NCI-H187 (cell line): Measurements from ENCODE around the gene SULT1B1.
"Not testable (repeated sequence)": the region's sequence is repeated elsewhere in the genome, so short reads cannot be mapped to it uniquely, and the experiment has no call there.

Experiments used
- DNase-seq, 2 experiments: peaks; one replicate each; lab custom pipeline; 2025; lab: John Stamatoyannopoulos, UW

SULT1B1 gene

DNA sequence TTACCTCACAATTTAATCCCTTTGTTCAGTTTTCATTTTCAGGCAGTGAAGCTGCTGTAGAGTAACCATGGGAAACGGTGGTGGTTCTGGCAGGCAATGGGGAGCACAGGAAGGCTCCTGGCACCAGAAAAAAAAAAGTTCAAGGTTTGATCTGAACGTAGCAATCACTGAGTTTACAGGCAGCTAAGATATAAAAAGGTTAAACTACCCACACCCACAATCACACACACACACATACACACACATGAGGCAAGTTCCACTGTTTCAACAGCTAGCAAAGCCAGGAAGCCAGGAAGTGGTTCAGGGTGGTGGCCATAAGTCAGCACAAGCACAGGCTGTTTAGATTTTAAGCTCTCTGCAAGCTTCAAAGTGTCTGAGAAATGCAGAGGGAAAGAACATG is at the start of gene SULT1B1:
SULT1B1 (minus strand) TSS at position 166 of the 400 bp plus-strand sequence. CDS start 5,403 bp downstream, outside the sequence.
- no peak for DNase-seq

DNA sequence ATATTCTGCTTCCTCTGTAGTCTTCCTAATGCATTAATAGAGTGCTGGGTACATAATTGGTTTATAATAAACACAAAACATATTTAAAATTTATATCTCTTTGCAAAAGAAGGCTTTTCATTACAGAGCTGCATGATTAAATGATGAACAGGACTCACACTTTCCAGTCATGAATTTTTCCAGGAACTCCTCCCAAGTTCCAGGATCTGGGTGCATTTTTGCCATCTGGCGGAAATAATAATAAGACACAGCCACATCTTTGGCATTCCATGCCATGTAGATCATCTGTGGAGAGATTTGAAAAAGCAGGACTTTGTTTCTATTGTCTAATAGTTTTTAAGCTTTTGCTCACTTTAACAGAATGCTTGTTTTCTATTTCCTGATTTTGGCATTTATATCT is 40.2 kb upstream of the SULT1B1 start:
- DNase-seq, result no peak

DNA sequence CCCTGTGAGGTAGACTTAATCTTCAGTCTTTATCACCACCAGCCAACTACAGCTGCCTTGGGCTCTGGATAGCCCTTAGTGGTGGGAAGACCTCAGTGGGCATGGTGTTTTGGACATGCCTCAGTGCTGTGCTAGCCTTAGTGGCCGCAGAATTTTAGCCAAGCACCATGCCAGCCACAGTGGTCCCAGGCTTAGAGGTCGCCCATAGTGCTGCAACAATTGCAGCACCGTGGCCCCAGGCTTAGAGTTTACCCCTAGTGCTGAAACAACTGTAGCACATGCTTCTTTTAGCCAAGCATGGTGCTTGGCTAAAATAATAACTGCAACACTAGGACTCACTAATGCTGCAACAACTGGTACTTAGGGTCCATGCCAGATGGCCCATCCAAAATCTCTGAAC is 38.9 kb upstream of the SULT1B1 start:
- DNase-seq, result no peak

DNA sequence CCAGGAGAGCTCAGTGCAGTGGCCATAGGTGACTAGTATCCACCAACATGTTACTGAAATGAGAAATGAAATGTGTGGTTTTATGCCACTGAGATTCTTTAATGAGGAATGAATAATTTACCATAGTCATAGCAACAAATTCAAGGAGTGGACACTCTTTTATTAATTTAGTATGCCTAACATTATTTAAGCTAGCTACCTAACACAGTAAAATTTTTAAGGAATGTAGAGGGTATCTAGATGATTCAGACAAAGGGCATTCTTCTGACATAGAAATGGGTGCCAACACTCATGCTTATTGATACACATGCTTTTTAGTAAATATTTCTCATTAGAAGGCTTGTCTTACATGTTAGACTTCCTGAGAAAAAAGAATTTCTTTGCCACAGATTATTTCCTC is 33.3 kb upstream of the SULT1B1 start:
- no peak for DNase-seq

DNA sequence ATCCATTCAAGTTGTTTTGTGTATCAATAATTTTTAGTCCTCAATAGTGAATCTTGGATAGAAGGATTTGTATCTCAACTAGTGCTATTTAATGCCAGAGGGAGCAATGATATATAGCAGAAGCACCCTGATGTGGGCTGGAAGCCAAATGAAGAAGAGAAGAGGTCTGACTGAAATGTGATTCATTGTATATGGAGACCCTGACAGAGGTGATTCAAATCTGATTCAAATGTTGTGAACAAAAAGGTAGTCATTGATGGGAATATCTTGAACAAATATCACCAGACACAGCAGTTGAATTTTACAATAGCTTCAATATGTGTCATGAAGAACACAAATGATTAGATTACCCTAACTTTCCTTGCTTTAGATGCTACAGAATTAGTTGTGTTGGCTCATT is 27.5 kb upstream of the SULT1B1 start:
- DNase-seq, result no peak

DNA sequence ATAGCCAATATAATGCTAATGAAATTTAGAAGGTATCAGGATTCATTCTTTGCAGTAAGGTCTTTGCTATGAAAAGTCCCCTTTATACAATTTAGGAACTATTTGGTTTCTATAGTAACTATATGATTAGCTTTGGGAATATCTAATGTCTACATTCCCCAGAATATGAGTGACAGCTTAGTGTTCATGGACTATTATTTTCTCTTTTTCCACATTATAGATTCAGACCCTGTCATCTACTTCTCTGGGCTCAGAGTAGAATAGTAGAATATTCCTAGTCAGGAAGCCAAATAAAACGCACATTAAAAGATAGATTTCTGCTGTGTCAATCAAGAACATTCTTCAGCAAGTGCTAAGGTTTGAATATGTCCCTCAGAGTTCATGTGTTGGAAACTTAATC is 26.1 kb upstream of the SULT1B1 start:
- DNase-seq, result no peak

DNA sequence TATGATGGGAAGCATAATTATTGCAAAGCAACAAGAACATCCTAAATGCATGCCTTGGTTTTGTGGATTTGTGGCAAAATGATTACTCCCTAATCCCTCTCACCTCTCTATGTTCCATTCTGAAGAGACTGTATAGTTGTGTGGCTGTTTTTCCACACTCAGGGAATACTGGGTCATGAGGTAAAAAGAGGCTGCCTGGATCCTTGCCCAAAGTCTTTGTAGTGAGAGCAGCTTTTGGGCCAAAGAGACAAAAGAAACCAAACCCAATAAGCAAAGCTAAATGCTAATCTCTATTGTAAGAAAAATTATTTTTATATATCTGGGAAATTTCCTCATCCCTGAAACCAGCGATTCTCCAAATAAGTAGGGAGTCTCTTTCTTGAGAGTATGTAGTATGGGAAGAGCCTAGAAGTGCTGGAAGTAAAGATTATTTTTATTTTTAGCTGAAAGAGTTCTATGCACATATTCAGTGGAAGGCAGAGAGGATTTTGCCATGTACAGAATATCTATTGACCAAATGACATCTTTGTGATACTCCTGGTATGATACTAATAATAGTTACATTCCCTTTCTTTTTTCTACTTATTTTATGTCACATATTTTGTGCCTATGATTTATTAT is 24.9 kb upstream of the SULT1B1 start:
- DNase-seq, result no peak

DNA sequence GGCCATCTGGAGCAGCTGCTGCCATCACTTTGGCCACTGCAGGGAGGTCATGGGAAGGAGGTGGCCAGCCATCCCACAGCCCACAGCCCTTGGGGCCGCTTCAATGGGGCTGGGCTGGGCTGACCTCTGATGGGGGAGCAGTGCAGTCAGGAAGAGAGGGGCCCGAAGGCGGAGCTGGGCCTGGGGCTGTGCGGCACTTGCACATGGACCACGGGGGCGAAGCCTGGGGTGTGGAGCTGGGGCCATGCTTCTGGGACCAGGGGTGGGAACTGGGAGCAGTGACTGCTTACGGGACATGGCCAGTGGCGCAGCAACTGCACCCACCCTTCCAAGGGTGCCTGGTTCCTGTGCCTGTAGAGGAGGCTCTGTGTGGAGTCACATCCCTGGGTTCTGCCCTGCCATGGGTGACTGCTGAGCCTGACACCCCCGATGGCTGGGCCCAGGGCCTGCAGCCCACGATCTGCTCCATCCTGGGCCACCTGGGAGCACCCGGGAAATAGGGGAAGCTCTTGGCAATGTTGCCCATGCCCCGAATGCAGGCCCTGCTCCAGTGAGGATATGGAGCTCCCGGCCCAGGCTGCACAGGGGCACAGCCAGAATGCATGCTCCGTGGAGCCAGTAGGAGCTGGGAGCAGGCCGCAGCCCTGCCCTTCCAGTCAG is 22.4 kb upstream of the SULT1B1 start:
- DNase-seq, result no peak

DNA sequence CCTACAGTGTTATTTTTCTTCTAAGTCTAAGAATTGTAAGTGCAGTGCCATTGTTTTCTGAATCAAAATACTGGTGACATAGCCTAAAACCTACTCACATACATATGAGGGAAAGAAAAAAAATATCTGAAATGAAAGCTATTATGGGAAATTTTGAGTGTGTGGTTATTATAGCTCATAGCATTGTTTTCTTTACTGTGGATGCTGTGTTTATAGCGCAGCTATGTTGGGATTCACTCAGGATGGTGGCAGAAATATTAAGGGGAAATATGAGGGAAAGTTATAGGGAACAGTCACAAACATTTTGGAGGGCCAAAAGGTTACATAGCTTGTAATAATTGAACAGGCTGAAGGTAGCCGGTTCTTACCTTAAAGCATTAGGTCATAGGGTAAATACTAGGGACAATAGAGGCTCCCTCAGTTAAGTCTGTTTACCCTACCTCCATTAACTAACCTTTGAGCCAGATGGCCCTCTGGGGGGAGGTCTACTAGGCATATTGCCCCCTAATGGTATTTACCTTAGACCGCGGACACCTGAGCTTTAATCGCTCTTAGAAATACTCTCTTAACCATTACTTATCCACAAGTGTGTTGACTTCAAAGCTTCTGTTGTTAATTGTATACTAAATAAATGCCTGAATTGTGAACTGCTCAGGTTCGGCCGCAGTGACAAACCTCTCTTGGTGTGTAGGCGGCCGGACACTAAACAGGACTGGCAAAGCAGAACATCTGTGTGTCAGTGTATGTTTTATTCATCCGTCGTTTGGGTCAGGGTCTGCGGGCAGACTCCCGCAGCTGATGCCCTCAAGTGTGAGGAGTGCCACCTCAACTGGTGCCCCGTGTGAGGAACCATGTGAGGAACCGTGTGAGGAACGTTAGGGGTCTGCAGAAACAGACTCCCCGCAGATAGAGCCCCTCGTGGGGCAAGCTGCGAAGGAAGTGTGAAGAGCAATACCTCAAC is 21.3 kb upstream of the SULT1B1 start:
- no peak for DNase-seq

DNA sequence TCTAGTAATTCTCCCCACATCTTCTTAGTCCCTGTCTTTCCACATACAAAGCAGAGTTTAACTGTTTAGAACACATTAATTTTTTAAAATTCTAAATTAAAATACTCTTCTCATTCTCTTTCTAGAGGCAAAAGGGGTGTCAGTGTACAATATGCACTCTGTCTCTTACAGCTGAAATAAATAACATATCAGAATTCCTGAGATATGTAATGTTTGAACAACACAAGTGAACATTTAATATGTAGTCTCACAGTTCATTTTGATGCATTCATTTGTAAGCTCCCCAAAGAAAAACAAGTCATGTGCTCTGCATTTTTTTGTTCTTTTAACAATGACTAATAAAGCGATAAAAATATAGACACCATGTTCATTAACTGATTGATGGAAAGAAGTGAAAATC is 19.7 kb upstream of the SULT1B1 start:
- no peak for DNase-seq

DNA sequence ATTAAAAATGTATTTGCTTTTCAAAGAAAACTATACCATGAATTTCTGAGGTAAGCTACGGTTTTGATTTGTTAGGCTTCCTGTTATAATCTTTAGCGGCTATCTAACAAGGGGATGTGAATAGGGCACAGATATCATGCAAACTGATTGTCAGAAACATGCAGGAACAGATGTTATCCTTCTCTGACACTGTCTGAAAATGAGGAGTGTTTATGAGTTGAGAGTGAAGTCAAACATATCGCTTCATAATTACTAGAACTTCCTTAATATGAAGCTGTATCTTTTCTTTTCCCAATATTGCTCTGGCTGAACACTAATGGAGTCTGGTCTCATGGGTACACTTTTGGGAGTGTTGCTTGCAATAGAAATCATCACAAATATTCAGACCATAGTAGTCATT is 16.3 kb upstream of the SULT1B1 start:
- no peak for DNase-seq

DNA sequence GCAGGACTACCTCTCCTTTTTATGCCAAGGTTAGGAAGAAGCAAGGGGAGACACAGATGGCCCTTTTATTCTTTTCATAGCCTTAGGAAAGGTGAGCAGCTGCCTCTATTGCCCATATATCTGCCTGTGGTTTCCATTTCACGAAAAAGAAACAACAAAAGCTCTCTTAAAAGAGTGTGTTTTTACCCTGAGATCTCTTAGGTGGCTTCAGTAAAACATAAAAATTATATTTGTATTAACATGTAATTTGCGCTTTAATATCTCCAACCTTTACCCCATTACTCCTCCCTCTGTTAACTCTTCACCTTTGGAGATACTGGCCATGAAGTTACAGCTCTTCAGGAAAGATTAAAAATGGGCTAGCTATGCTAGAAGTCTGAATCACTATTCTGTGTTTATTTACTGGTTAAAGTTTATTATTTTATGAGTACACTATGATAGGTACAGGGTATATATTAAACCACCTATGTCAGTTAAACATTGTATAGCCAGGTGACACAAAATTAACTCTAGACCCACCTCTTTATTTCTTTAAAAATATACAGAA is 15.0 kb upstream of the SULT1B1 start:
- DNase-seq, result no peak

DNA sequence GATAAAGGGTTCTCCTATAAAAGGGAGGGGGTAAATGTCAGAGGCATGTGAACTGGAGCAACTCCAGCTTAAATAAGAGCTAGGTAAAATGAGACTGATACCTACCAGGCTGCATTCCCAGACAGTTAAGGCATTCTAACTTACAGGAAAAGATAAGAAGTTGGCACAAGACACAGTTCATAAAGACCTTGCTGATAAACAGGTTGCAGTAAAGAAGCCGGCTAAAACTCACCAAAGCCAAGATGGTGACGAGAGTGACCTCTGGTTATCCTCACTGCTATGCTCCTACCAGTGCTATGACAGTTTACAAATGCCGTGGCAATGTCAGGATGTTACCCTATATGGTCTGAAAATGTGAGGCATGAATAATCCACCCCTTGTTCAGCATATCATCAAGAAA is 13.1 kb upstream of the SULT1B1 start:
- no peak for DNase-seq

DNA sequence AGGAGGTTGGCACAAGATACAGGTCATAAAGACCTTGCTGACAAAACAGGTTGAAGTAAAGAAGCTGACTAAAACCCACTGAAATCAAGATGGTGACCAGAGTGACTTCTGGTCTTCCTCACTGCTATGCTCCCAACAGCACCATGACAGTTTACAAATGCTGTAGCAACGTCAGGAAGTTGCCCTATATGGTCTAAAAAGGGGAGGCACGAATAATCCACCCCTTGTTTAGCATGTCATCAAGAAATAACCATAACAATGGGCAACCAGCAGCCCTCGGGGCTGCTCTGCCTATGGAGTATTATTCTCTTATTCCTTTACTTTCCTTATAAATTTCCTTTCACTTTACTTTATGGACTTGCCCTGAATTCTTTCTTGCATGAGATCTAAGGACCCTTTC is 8.1 kb upstream of the SULT1B1 start:
- DNase-seq, result not testable (repeated sequence)

DNA sequence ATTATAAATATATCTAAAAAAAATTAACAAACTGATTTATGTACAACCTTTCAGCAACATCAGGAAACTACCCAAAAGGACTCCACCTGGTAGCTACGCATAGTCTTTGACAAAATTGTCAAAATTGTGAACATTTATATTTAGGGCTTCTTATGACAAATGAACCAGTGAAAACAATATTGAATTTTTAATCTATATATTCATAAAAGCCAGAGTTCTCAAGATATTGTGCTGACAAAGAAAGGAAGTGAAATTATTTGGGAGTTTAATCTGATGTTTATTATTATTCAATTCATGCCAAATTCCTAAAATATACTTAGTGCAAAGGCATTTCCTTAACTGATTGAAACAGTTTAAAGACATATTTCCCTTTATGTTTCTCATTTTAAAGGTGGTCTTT is 5.3 kb upstream of the SULT1B1 start:
- DNase-seq, result no peak

DNA sequence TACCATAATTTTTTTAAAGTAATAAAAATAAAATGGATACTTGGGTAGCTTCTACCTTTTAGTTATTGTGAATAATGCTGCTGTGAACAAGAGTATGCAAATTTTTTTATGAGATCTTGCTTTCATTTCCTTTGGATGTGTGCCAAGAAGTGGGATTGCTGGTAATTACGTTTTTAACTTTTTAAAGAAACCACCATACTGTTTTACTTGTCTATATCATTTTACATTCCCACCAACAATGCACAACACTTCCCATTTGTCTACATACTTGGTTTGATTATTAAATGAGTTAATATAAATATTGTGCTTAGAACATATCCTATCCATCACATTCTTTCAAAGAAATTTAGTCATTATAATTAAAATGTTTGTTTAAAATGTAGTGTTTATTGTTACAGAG is 3.9 kb upstream of the SULT1B1 start:
- DNase-seq, result no peak

DNA sequence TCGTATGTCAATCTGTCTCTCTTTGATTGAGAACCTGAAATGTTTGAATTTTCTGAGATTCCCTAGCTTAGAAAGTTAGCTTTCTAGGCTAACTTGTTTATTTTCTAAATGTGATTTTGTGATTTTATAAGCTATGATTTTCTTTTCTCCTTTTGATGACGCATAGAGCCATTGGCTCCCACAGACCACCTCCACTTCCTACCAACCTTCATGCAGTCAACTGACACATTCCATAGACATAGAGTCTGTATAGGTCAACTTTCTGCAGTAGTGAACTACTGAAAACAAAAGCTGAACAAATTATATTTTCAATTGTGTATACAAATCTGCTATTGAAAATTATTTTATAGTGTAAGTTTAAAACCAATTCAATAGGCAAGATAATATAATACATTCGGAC is 2.8 kb upstream of the SULT1B1 start:
- no peak for DNase-seq

DNA sequence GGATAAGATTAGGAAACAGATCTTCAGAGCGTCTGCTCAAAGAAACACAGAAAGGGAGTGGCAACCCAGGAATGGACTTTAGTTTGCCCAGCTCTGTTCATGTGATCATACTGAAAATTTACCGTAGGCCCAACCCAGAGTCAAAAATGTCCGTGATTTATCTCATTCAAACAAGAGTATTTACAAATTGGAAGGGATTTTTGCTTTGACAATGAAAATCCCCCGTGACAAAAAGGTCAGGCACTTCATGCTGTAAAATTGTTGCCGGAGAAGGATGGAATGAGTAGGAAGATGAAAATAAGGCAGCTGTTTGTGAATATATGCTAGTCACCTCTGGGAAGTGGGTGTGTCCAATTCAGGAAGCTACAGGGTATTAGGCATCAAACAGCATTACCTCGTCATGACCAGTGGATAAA is 1.2 kb downstream of the SULT1B1 start:
- no peak for DNase-seq

DNA sequence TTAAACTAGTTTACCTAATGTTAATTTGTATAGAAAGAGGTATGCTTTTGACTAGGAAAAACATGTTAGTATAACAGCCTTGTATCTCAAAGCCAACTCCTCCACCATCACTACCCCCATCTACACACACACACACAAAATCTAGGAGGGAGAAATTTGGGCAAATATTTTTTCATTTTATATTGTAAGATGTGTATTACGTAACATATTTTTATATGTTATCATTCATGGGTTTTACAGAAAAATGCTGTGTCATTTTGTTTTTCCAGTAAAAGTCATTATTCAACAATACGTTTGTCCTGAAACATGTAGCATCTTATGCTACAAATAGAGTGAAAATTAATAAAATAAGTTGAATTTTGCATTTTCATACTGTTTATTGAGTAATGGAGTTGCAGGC is 3.0 kb downstream of the SULT1B1 start:
- no peak for DNase-seq

DNA sequence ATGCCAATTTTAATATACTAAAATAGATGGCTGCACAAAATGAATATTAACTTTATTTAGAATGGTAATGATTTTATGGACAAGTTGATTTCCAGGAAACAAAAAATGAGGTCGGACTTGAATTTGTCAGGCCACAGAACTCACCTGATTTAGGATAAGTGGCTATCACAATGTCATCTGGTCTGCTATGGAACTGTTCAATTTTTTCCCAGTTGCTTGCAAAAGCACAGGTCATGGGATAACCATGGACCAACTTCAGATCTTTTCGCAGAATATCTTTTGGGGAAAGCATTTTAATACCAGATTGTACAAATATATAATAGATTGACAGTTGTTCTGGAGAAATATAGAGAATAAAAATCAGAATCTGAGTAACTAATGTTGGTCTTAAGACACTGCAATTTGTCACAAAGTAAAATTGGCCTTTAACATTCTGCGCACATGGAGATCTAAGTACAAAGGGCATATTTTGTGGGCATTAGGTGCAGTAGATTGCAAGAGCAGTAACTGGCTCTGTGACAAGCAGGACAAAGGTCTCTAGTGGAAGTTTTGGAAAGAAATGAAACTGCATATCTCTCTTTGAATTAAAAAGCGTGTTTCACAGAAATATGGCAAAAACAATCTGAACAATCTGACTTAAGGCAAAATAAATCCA is 5.4 kb downstream of the SULT1B1 start:
- no peak for DNase-seq

DNA sequence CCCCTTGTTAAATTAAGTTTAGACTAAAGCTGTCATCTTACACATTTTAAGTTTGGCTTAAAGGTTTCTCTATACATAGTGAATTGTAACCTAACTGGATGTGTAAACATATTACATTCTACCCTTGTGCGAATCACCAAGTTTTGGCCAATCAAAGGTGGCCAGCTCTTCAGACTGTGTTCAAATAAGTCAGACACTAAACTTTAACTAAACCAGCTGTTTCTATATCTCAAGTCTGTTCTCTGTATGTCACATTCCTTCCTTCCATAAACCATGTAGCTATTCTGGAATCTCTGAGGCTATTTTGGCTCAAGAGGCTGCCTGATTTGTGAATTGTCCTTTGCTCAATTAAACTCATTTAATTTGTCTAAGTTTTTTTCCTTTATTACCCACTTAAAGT is 6.7 kb downstream of the SULT1B1 start:
- DNase-seq, result no peak

DNA sequence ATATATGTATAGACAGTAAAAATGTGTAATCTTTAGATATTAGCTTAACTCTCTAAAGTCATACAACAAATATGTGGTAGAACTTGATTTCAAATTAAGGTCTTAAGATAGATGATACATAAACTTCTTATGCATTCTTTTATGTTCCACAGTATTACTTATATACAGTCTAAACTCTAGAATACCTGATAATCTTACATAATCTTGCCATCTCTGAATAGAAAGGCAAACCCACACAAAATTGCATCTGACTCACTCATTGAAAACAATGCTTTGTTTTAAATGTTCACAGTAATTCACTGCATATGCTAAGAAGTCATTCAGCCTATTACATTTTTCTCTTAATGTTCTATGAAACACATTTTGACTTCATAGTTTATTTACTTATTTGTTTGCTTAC is 10.1 kb downstream of the SULT1B1 start:
- DNase-seq, result no peak
